Transverse colon (tissue), 1 donor: ENCODE measurements around the gene CALML6.

Source experiments
- EP300 ChIP-seq: sonication (generic); formaldehyde crosslinking; IDR thresholded peaks from one replicate; pipeline ENCODE4 v1.6.1; 2017; ENCODE audit warnings: antibody characterized with exemption, low read depth
- POLR2A ChIP-seq: fragments of 450-650 bp; IDR thresholded peaks from one replicate; pipeline ENCODE4 v1.6.1; 2016; ENCODE audit warnings: antibody characterized with exemption, mild to moderate bottlenecking, moderate library complexity

GRCh38 chr1:1938613-1939295 lies 23.7 kb downstream of the CALML6 start:
- no peak for TF ChIP-seq POLR2A
- no peak for TF ChIP-seq EP300
